K562 (cell line): ENCODE measurements around the gene MAP3K12. TPM values are rescaled to one million over a fixed set of nuclear protein-coding genes. Genes with fewer than 3 reads are reported as not detected.

Experiments
- ATAC-seq: fragments of 200-7000 bp; cut with Tn5 transposase; 3 replicates; pipeline ENCODE4 v1.9.1; 2020; ENCODE audit warnings: moderate library complexity
- BruUV-seq: library from RNA; stranded (reverse); fragments of 400-500 nt; replicated peaks from 2 replicates; lab custom pipeline; 2021; lab: Mats Ljungman, UMichigan
- CTCF ChIA-PET: fragments of 300-600 bp; formaldehyde crosslinking; extraction: SDS; loops from one replicate; lab custom pipeline; 2021; ENCODE audit warnings: low intra/inter-chr PET ratio; lab: Yijun Ruan, JAX
- POLR2A ChIA-PET: fragments of 300-600, 350-650 bp; sonication (Branson Sonifier 250); formaldehyde crosslinking; extraction: SDS; loops from one replicate; lab custom pipeline; 2021; ENCODE audit warnings: antibody characterized with exemption, inconsistent platforms; lab: Yijun Ruan, JAX
- DNase-seq, 4 experiments: peaks; one replicate each; pipeline versions ENCODE4 v3.0.0 to v3.0.0-alpha.2; 2011 to 2018; ENCODE audit warnings: low spot score in 3 of 4, mixed read lengths in 3 of 4; ENCODE audit errors: extremely low read depth in 1 of 4
- FAIRE-seq: peaks from 2 replicates; lab custom pipeline; 2011; peaks lifted over from hg19 to GRCh38; lab: Jason Lieb, UNC
- H2AFZ ChIP-seq: 2 replicates; pipeline ENCODE4 v1.6.0; 2011; ENCODE audit warnings: low read depth, low read length, control low read depth, inconsistent platforms
- H3K27ac ChIP-seq: fragments of 200-600 bp; 3 replicates; pipeline ENCODE4 v1.8.0; 2011; ENCODE audit warnings: low read depth, mild to moderate bottlenecking, control low read depth, inconsistent platforms, low read length, moderate library complexity, mixed read lengths; ENCODE audit errors: extremely low read depth
- H3K27me3 ChIP-seq, 2 experiments: fragments of 300-600 bp in 1 of 2; 2 replicates in 1 of 2; 3 replicates in 1 of 2; pipeline versions ENCODE4 v1.6.0 to v1.8.0; 2011; ENCODE audit warnings: inconsistent platforms in 2 of 2, low read length in 2 of 2, mild to moderate bottlenecking in 1 of 2, mixed read lengths in 1 of 2, moderate library complexity in 1 of 2; ENCODE audit not compliant: control insufficient read depth in 2 of 2, insufficient read depth in 2 of 2
- H3K36me3 ChIP-seq: fragments of 300-600 bp; 3 replicates; pipeline ENCODE4 v1.8.0; 2011; ENCODE audit warnings: mild to moderate bottlenecking, low read length, inconsistent platforms; ENCODE audit not compliant: control insufficient read depth, insufficient read depth
- H3K4me1 ChIP-seq, 2 experiments: fragments of 200-600 bp in 1 of 2; replicated peaks in 1 of 2; 2 replicates in 1 of 2; 3 replicates in 1 of 2; pipeline versions ENCODE4 v1.5.1 to v1.8.0; 2011; ENCODE audit warnings: inconsistent platforms in 2 of 2, low read length in 2 of 2, mild to moderate bottlenecking in 1 of 2, mixed read lengths in 1 of 2, moderate library complexity in 1 of 2; ENCODE audit not compliant: control insufficient read depth in 2 of 2, insufficient read depth in 2 of 2
- H3K4me2 ChIP-seq: 2 replicates; pipeline ENCODE4 v1.6.1; 2011; ENCODE audit warnings: low read length, control low read depth, inconsistent platforms, mixed read lengths; ENCODE audit not compliant: insufficient read depth
- H3K4me3 ChIP-seq: fragments of 200-600 bp; sonication (generic), shearing (Covaris generic); 2 replicates; pipeline ENCODE4 v1.5.1; 2016; ENCODE audit warnings: control low read depth, inconsistent platforms
- H3K79me2 ChIP-seq: fragments of 200-600 bp; 3 replicates; pipeline ENCODE4 v1.8.0; 2011; ENCODE audit warnings: low read length, inconsistent platforms; ENCODE audit not compliant: control insufficient read depth, insufficient read depth
- H3K9ac ChIP-seq, 2 experiments: 2 replicates each; pipeline versions ENCODE4 v1.6.0 to v1.6.1; 2011; ENCODE audit warnings: low read depth in 2 of 2, low read length in 2 of 2, control low read depth in 1 of 2, inconsistent platforms in 1 of 2, mild to moderate bottlenecking in 1 of 2, mixed read lengths in 1 of 2; ENCODE audit not compliant: insufficient read depth in 1 of 2
- H3K9me1 ChIP-seq: one replicate; pipeline ENCODE4 v1.6.0; 2011; ENCODE audit warnings: inconsistent platforms, mild to moderate bottlenecking, low read length, moderate library complexity; ENCODE audit not compliant: control insufficient read depth, insufficient read depth
- H3K9me3 ChIP-seq: replicated peaks from 2 replicates; pipeline ENCODE4 v1.5.1; 2011; ENCODE audit warnings: low read depth, low read length, inconsistent platforms; ENCODE audit not compliant: control insufficient read depth, insufficient read depth
- H4K20me1 ChIP-seq: replicated peaks from 2 replicates; pipeline ENCODE4 v1.6.1; 2011; ENCODE audit warnings: low read length, inconsistent platforms, mixed read lengths; ENCODE audit not compliant: control insufficient read depth, insufficient read depth
- KDM2B ChIP-seq: fragments of 250-450 bp; sonication (Bioruptor Pico); IDR thresholded peaks from 2 replicates; pipeline ENCODE4 v1.8.0; 2021; ENCODE audit warnings: mild to moderate bottlenecking, moderate library complexity
- KLF10 ChIP-seq: fragments of 250-450 bp; sonication (Bioruptor Pico); IDR thresholded peaks from 2 replicates; pipeline ENCODE4 v1.6.1; 2021; ENCODE audit warnings: matching md5 sums
- MCM7 ChIP-seq, 2 experiments: fragments of 450-650 bp; IDR thresholded peaks; 2 replicates each; pipeline ENCODE4 v1.6.1; 2016 to 2018
- MEIS2 ChIP-seq: fragments of 450-650 bp; IDR thresholded peaks from 2 replicates; pipeline ENCODE4 v1.6.1; 2014; ENCODE audit warnings: mild to moderate bottlenecking; ENCODE audit not compliant: partially characterized antibody
- SIRT6 ChIP-seq: IDR thresholded peaks from one replicate; pipeline ENCODE4 v1.6.1; 2012; ENCODE audit warnings: low read depth, mild to moderate bottlenecking, control low read depth, inconsistent platforms, low read length, moderate library complexity
- ZNF347 ChIP-seq: fragments of 450-650 bp; formaldehyde crosslinking; IDR thresholded peaks from 2 replicates; pipeline ENCODE4 v1.4.0; 2020; ENCODE audit warnings: low read depth, mild to moderate bottlenecking, moderate library complexity
- ZNF644 ChIP-seq: fragments of 200-800 bp; sonication (Bioruptor generic); IDR thresholded peaks from 2 replicates; pipeline ENCODE4 v1.6.1; 2016; ENCODE audit warnings: low read depth, missing genetic modification characterization, missing compliant biosample characterization
- ZNF655 ChIP-seq: fragments of 250-450 bp; sonication (Bioruptor Pico); IDR thresholded peaks from 2 replicates; pipeline ENCODE4 v1.5.0; 2021
- WGBS: fragments of 100-300 bp; shearing (Covaris generic); methylation state at CpG from one replicate; pipeline ENCODE4 v1.1.6; 2016; ENCODE audit warnings: low coverage, mixed read lengths; ENCODE audit not compliant: insufficient coverage; ENCODE audit errors: missing lambda C conversion rate; 5-methylcytosine and 5-hydroxymethylcytosine counted together
- in situ Hi-C: fragments of 300-500 bp; cut with MboI; formaldehyde crosslinking; loops from 4 replicates; pipeline ENCODE4 v1.15.0; 2018; ENCODE audit warnings: inconsistent platforms, mixed read lengths
- intact Hi-C: fragments of 100-400 bp; cut with micrococcal nuclease; formaldehyde crosslinking; loops from 2 replicates; pipeline ENCODE4 v1.14.2; 2022
- polyA plus RNA-seq, 8 experiments: library from polyadenylated mRNA; depleted of rRNA in 4 of 8; stranded (reverse) in 5 of 8; unstranded in 3 of 8; fragments of >200 nt; fragmentation: Nextera tagmentation in 2 of 8; fragmentation: Illumina TruSeq in 1 of 8; extraction: Ambion mirVana in 2 of 8; extraction: Trizol in 1 of 8; gene quantifications; 2 replicates each; pipeline versions ENCODE4 v1.2.1 to v1.2.3, GENCODE V29; 2011 to 2014; ENCODE audit warnings: inconsistent platforms in 1 of 8, missing spikeins in 1 of 8
- total RNA-seq, 7 experiments: library from RNA; depleted of rRNA in 6 of 7; stranded (reverse); fragments of >200 nt in 6 of 7; fragmentation: Illumina TruSeq in 2 of 7; extraction: Trizol in 2 of 7; gene quantifications; 2 replicates each; pipeline versions ENCODE4 v1.2.1 to v1.2.3, GENCODE V29; 2011 to 2021; ENCODE audit warnings: low replicate concordance in 1 of 7

MAP3K12 gene
- total and polyA plus RNA-seq, 9 of the 15 experiments (the other 6 are each of a cell fraction or from before 2014, with no cell fraction given), result 0.10 to 2.4 (median 1.6) TPM

DNA sequence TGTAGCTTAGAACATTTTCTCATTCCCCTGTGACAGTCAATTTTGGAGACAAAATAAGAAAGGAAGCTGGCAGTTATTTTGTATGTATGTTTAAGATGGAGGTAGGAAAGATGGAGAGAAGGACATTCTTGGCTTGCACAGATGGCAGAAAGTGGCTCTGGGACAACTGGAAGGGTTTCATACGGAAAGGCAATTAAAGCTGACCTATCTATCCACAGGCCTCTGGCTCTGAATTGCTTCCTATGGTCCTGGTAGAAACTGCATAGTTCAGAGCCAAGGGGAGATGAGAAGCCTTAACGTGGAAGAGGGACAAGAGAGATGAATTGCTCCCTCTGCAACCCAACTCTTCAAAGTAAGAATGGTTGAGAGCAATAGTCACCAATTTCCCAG lies 16.0 kb upstream of the MAP3K12 start:
- BruUV-seq, result no TSS peak
- H3K27ac ChIP-seq, result no peak overlapping the region
- H3K4me1 ChIP-seq, result no peaks in the 10 kb centered on the region
- FAIRE-seq, result no peak
- TF ChIP-seq ZNF644 (tag) (no peak), KLF10 (CRISPR knock-in tag) (no peak), MEIS2 (no peak), KDM2B (CRISPR knock-in tag) (no peak), ZNF347 (no peak), SIRT6 (no peak), MCM7 (IDR thresholded peaks at IDR 0.05) (no peak), ZNF655 (CRISPR knock-in tag) (no peak)
- H3K4me3 ChIP-seq, result no peak overlapping the region
- no peak overlapping the region for H3K9ac ChIP-seq
- ChIA-PET CTCF (no interaction called here), POLR2A (interaction anchor here (1.1 to 1.2 kb wide), 3 partner anchors 13 to 318 kb away, joined by 4 to 5 read pairs (median 4); no protein-coding TSS in a partner anchor)
- ATAC-seq, result no peak
- no peaks in the 10 kb centered on the region for H3K9me1 ChIP-seq
- WGBS, result 47% methylated on average over 2 of the region's 2 CpGs
- no peaks in the 10 kb centered on the region for H3K79me2 ChIP-seq
- no peaks in the 10 kb centered on the region for H3K9me3 ChIP-seq
- no peak for DNase-seq
- no peaks in the 10 kb centered on the region for H4K20me1 ChIP-seq
- in situ Hi-C loops, result no loop called here
- no peak overlapping the region for H2AFZ ChIP-seq
- intact Hi-C loops, result no loop called here
- H3K27me3 ChIP-seq, result no peaks in the 10 kb centered on the region; a peak in 1 of 5 replicates
- no peak overlapping the region for H3K4me2 ChIP-seq
- peaks cover 72% of the 10 kb centered on the region for H3K36me3 ChIP-seq
